Raji (cell line): ENCODE results near the gene KNSTRN.
A peak's percentile ranks its signal among the peaks of the same experiment; 100 is the strongest.

Experiments
- POLR2A ChIP-seq: IDR thresholded peaks from 2 replicates; pipeline ENCODE4 v1.6.1; 2011; ENCODE audit warnings: low read depth, low read length, control low read depth; ENCODE audit not compliant: insufficient read depth

The KNSTRN gene, protein sequence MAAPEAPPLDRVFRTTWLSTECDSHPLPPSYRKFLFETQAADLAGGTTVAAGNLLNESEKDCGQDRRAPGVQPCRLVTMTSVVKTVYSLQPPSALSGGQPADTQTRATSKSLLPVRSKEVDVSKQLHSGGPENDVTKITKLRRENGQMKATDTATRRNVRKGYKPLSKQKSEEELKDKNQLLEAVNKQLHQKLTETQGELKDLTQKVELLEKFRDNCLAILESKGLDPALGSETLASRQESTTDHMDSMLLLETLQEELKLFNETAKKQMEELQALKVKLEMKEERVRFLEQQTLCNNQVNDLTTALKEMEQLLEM

DNA sequence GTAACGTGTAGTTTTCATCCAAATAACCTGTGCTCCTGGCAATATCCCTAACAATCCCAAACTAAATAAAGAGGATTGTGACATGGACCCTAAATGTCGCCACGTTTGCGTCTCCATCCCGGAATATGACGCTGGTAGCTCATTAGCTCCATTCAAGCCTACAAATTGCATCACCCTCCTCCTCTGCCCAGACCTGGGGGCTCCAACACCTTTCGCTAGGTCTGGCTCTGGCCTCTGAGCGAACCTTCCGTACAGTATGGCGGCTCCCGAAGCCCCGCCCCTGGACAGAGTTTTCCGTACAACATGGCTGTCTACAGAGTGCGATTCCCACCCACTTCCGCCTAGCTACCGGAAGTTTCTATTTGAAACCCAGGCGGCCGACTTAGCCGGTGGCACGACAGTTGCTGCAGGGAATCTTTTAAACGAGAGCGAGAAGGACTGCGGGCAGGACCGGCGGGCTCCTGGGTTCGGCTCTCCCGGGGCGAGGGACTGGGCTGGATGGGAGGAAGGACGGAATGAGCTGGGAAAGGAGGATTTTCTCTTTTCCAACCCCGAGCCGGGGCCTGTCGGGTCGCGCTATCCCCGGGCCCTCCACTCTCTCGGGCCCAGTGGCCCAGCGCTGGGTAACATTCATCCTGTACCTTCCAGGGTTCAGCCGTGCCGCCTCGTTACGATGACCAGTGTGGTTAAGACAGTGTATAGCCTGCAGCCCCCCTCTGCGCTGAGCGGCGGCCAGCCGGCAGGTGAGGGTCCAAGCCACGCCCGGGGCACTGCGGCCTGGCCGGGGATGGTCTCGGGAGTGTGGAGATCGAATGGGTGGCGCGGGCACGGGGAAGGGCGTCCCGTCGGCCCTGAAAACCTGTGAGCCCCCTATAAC lies at the start of gene KNSTRN:
KNSTRN (plus strand) TSS at position 142 of the 877 bp plus-strand sequence; CDS start at position 257, 115 bp downstream.
- TF ChIP-seq POLR2A, result peak; percentile 73

DNA sequence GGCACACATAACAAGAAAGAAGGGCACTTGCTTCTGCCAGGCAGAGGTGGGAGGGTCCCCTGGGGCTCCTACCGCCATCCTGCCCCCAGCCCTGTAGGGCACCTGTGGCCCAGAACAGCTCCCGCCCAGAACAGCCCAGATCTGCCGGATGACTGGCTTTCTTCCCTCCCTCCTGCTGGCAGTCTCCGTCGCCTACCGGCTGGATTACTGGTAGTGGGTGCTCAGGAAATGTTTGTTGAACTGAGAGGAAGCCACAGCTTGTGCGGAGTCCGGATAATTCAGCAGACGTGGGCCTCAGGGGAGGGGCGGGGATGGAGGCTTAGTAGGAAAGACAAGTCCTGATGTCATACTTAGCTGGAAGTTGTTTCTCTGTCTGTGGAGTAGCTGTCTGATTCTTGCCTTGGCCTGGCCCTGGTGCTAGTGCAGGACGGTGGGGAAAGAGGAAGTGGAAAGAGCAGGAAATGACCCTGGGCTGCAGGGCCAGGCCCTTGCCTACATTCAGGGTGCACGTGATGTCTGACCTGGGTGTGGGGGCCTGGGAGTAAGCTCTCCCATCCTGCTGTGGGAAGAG lies 48.5 kb upstream of the KNSTRN start:
- TF ChIP-seq POLR2A, result no peak

DNA sequence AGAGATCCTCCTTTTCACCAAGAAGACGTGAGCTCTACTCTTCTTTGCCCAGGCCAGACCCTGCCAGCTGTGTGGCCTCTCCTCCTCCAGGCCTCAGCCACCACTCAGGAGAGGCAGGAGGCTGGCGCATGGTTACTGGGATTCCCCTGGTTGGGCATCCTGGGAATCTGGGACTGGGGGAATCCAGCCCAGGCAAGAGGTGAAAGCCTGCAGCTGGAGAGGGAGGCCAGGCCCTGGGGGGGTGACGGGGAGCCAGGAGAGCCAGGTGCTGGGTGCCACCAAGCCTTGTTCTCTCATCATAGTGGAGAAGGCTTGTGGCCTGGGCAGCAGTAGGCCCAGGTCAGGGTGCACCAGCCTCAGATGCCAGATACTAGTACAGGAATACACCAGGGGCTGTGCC lies 48.0 kb upstream of the KNSTRN start:
- no peak for TF ChIP-seq POLR2A

DNA sequence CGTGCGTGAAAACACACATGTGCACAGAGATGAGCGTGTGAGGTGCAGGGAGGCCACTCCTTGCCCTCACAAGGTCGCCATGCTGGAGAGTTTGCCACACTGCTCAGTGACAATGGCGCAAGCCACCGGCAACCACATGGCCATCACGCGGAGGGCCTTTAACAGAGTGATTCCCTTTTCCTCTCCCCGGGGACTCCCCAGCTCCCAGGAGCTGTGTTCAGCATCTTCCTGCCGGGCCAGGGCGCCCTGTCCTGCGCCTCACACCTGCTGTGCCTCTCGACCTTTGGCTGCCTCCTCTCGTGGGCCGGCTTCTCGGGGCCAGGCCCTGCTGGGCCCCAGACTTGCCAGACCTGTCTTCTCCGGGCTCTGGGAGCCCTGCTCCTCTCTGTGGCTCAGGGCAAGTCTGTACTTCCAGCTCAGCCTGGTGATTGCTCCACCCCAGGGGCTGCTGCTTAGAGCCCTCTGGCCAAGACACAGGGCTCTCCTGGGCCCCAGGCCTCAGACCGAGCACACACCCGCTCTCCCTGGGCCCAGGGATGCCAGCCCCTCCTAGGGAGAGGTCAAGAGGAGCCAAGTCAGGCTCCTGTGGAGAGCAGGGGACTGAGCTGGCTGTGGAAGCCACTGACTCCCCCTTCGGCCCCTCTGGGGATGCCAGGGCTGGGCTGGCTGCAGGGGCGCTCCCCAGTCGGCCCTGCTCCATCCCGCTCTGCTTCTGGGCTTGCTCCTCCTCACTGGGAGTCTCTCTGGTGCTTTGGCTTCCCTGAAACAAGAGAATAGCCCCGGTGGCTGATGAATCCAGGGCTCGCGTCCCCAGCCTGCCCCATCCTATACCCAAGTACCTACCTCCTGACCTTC lies 47.4 kb upstream of the KNSTRN start:
- no peak for TF ChIP-seq POLR2A

DNA sequence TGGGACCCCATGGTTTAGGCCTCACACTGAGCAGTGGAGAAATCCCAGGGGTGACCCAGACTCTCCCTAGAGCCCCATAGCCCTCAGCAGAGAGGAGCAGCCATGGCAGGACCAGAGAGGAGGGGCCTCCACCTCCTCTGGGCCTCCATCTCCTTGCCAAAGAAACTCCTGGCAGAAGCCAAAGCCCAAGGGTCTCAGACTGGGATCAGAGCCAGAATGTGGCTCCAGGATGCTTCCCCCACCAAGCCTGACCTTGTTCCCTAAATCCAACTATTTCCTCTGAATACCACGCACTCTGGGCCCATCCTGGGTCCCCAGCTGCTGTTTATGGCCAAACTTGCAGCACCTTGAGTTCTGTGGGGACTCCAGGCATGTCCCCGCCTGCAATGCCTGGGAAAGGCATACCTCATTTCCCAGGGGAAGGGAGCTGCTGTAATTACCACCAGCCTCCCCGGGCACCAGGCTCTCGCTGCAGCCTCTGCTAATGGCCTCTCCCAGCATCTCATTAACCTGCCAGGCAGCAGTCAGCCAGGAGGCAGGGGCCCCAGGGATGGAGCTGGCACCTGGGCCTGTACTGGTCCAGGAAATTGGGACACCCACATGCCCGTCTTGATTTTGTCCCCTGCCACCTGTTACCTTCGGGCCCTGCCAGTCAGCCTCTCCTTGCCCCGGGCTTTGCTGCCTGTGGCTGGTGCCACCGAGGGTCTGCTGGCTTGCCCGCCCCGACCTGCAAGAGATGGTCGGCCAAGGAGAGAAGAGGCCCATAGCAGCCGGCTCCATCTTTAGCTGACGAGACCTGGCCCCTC lies 46.4 kb upstream of the KNSTRN start:
- no peak for TF ChIP-seq POLR2A

DNA sequence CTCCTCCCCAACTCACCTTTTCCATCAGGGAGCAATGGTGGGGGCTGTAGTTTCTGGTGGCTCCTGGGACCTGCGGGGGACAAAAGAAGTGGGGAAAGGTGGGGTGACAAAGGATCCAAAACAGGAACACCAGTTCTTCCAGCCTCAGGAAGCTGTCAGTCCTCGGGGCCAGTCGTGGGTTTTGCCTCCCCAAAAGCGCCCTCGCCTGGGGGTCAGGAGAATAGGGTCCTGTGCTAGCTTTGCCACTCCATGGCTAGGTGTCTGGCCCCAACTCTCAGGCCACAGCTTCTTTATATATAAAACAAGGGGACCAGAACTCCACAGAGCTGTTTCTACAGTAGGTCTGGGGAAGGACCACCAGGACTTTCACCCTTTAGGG lies 45.8 kb upstream of the KNSTRN start:
- no peak for TF ChIP-seq POLR2A

DNA sequence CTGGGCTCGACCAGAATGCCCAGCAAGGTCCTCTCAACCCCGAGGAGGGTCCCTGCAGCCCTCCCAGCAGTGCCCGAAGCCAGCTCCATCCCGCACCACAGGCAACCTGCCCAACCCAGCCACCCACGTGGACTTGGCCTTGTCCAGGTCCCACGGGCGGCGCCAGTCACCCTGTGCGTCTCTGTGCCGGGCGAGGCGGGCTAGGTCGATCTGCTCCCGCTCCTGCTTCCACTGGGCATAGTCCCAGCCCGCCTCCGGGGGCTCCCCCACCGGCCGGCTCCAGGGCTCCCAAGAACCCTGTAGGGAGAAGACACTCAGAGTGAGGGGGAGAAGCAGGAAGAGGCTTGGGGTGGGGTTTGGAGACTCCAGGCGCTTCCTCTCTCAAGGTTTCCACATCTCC lies 44.9 kb upstream of the KNSTRN start:
- TF ChIP-seq POLR2A, result no peak

DNA sequence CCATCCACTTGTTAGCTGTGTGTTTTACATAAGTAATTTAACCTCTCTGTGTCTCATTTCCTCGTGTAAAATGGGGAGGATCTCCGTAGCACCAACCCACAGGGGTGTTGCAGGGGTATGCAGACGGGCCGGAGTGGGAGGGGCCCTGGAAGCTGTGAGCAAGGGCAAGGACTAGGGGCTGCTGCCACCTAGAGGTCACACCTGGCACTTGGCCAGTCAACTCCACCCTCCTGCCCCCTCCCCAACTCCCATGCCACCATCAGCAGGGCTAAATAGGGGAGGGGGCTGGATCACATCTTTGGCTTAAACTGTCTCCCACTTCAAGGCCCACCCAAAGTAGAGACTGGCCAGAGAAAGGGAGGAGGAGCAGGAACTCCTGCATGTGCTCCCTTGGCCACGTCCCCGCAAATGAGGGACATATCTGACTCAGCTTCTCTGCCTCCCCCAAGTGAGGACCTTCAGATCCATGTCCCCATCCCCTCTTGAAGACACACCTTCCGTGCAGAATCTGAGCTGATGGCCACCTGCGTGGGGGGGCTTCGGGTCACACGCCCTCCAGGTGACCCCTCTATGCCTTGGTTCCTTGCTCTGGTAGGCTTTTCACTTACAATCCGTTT lies 44.4 kb upstream of the KNSTRN start:
- TF ChIP-seq POLR2A, result no peak

DNA sequence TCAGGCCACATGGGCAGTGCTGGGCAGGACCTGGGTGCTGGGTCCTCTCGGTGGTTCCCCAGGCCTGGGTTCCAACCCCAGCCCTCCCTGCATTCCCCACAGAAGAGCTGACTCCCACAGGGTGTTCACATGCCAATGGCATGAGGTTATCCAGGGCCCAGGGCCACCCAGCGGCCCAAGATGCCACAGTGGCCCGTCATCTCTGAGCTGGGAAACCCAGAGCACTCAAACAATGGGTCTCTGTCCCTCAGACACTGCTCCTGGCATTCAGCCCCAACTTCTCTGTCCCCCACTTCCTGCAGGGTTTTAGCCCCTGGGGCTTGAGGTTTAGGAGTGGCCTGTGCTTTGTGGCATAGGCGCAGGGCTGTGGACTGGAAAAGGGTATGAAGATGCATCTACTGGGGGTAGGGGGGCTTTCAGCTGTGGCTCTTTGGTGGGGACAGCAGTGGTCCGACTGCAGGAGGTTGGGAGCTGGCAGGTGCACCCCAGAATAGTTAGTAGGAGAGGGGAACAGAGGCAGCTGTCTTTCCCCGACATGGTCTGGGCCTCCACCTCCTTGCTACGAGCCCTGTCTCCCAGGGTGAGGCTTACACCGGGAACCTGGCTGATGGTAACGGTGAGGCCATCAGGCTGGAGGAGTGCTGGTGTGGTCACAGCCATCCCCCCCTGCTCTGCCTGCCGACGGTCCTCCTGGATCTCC lies 43.5 kb upstream of the KNSTRN start:
- no peak for TF ChIP-seq POLR2A

DNA sequence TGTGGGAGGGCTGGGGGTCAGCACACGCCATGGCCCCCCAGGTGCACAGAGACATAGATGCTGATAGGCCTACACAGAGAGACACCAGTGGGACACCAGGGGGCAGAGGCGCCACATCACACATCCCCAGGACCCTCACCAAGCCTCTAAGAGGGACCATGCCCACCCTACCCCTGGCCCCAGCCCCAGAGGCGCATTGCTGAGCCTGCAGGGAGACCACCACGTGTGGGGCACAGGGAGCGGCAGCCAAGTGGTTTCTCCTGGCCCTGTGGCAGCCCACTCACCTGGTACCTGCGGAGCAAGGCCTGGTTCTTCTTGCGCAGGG lies 42.9 kb upstream of the KNSTRN start:
- no peak for TF ChIP-seq POLR2A

DNA sequence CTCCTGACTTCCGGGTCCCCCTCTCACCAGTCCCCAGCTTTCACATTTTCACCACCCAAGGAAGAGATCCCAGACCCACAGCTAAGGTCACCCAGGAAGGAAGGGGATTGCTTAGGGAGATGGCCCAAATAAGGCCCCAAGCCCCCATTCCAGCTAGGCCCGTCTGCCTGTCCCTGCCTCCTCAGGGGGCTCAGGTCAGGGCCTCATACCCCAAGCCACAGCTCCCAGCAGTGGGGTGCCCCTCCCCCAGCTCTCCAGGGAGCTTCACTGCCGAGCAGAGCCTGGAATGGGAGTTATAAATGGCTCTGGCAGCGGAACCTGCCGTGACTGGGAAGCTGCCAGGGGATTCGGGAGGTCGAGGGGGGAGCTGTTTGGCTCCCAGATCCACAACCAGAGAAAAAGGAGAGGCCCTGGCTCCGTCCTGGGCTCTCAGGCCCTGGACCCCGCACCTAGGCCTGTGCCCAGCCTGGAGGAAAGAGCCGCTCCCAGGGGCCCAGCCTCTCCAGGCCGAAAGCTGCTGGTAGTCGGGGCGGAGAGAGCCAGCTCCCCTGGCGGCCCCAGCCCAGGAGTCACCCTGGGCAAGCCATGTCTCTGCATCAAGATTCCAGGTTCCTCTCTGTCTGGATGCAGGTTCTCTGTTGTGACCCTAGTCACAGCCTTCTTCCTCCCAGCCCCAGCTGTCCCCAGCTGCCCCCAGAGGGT lies 42.3 kb upstream of the KNSTRN start:
- TF ChIP-seq POLR2A, result no peak

DNA sequence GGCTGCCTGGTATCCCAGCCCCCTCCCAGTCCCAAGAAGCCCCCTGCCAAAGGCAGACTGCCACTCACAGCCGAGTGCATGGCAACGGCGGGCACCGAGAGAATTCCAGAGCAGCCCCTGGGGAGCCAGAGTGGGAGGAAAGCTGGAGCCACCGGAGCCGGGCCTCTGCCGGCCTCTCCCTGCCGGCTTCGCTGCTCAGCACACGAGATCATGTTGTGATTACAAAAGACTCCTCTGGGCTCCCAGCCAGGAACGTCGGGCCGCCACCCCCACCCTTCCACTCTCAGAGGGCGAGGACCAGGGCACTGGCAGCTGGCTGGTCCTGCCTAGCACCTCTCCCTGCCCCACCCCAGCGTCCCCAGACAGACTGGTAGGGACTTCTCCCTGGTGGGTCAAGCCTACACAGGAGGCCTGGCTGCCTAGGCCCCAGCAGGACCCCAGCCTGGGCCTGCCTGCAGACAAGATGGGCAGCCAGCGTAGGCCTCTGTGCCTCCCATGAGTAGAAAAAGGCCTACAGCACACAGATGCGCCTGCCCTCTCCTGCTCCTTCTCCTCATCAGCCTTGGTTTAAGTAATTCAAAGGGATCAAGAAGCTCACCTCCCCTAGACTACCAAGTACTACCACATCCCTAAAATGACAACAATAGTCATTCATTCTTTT lies 41.7 kb upstream of the KNSTRN start, which contains the start of gene CCDC9B:
CCDC9B (minus strand) TSS at position 200 of the 661 bp plus-strand sequence; CDS start at position 80, 120 bp downstream.
- no peak for TF ChIP-seq POLR2A
